Upper lobe of left lung (tissue), 4 donors: Measurements from ENCODE around the gene MIER3.

Experiments used
- EP300 ChIP-seq, 4 donors: sonication (generic); formaldehyde crosslinking; IDR thresholded peaks; one replicate each; pipeline ENCODE4 v1.5.1; 2017; ENCODE audit warnings: antibody characterized with exemption in 4 of 4, control low read depth in 2 of 4
- POLR2AphosphoS5 ChIP-seq, 2 donors: sonication (generic); formaldehyde crosslinking; IDR thresholded peaks; one replicate each; pipeline ENCODE4 v1.5.1; 2017; ENCODE audit warnings: antibody characterized with exemption in 2 of 2
- TF ChIP-seq, protein P1 (sequence below), 6 experiments: fragments of 450-650 bp in 4 of 6; fragments of 200-600 bp in 2 of 6; sonication (generic) in 2 of 6; IDR thresholded peaks; one replicate each; pipeline ENCODE4 v1.5.1; 2016 to 2019; ENCODE audit warnings: antibody characterized with exemption in 6 of 6

DNA sequence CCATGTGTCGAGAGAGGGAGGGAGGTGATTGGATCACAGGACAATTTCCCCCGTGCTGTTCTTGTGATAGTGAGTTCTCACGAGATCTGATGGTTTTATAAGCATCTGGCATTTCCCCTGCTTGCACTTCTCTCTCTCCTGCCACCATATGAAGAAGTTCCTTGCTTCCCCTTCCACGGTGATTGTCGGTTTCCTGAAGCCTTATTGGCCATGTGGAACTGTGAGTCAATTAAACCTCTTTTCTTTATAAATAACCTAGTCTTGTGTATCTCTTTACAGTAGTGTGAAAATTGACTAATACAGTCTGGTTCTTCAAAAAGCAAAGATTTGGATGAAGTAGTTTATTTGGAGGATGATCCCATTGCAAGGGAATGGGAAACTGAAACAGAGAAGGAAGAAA, 11.3 kb upstream of the MIER3 start:
- TF ChIP-seq POLR2AphosphoS5 (IDR thresholded peaks at IDR 0.05) (no peak), EP300 (IDR thresholded peaks at IDR 0.05) (no peak)
- TF ChIP-seq, protein P1, sequence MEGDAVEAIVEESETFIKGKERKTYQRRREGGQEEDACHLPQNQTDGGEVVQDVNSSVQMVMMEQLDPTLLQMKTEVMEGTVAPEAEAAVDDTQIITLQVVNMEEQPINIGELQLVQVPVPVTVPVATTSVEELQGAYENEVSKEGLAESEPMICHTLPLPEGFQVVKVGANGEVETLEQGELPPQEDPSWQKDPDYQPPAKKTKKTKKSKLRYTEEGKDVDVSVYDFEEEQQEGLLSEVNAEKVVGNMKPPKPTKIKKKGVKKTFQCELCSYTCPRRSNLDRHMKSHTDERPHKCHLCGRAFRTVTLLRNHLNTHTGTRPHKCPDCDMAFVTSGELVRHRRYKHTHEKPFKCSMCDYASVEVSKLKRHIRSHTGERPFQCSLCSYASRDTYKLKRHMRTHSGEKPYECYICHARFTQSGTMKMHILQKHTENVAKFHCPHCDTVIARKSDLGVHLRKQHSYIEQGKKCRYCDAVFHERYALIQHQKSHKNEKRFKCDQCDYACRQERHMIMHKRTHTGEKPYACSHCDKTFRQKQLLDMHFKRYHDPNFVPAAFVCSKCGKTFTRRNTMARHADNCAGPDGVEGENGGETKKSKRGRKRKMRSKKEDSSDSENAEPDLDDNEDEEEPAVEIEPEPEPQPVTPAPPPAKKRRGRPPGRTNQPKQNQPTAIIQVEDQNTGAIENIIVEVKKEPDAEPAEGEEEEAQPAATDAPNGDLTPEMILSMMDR (IDR thresholded peaks at IDR 0.05): no peak
